Smooth muscle cell (in vitro differentiated cells): ENCODE data around the gene ECPAS. TPM values are rescaled to one million over a fixed set of nuclear protein-coding genes. Genes with fewer than 3 reads are reported as not detected.

Source experiments
- DNase-seq: peaks from one replicate; lab custom pipeline; 2025; ENCODE audit not compliant: unreplicated experiment; lab: John Stamatoyannopoulos, UW
- H2AFZ ChIP-seq: fragments of 200-600 bp; sonication (generic); 2 replicates; pipeline ENCODE4 v1.6.0; 2016; ENCODE audit warnings: antibody characterized with exemption, low read depth, mild to moderate bottlenecking
- H3F3A ChIP-seq: fragments of 200-600 bp; sonication (generic); 2 replicates; pipeline ENCODE4 v1.6.0; 2017; ENCODE audit warnings: antibody characterized with exemption, low read depth
- H3K27ac ChIP-seq: fragments of 200-600 bp; sonication (generic); 2 replicates; pipeline ENCODE4 v1.5.1; 2016; ENCODE audit warnings: low read depth, mild to moderate bottlenecking
- H3K27me3 ChIP-seq: fragments of 200-600 bp; sonication (generic); 2 replicates; pipeline ENCODE4 v1.6.1; 2016; ENCODE audit warnings: low read depth, mild to moderate bottlenecking
- H3K36me3 ChIP-seq: fragments of 200-600 bp; sonication (generic); 2 replicates; pipeline ENCODE4 v1.5.1; 2016; ENCODE audit warnings: low read depth
- H3K4me1 ChIP-seq: fragments of 200-600 bp; sonication (generic); 2 replicates; pipeline ENCODE4 v1.5.1; 2016; ENCODE audit warnings: low read depth
- H3K4me2 ChIP-seq: fragments of 200-600 bp; sonication (generic); 2 replicates; pipeline ENCODE4 v1.6.0; 2016; ENCODE audit warnings: mild to moderate bottlenecking
- H3K4me3 ChIP-seq: fragments of 200-600 bp; sonication (generic); 2 replicates; pipeline ENCODE4 v1.5.1; 2016; ENCODE audit warnings: mild to moderate bottlenecking
- H3K79me2 ChIP-seq: fragments of 200-600 bp; sonication (generic); 2 replicates; pipeline ENCODE4 v1.6.0; 2016; ENCODE audit warnings: low read depth, mild to moderate bottlenecking
- H3K9ac ChIP-seq: fragments of 200-600 bp; sonication (generic); 2 replicates; pipeline ENCODE4 v1.6.0; 2016; ENCODE audit warnings: low read depth
- H3K9me3 ChIP-seq: fragments of 200-600 bp; sonication (generic); replicated peaks from 2 replicates; pipeline ENCODE4 v1.5.1; 2016; ENCODE audit warnings: low read depth
- H4K20me1 ChIP-seq: fragments of 200-600 bp; sonication (generic); 2 replicates; pipeline ENCODE4 v1.6.0; 2016; ENCODE audit warnings: low read depth
- CTCF ChIP-seq: fragments of 200-600 bp; sonication (generic); IDR thresholded peaks from 2 replicates; pipeline ENCODE4 v1.5.1; 2017; ENCODE audit warnings: borderline replicate concordance, mild to moderate bottlenecking, antibody characterized with exemption; ENCODE audit not compliant: insufficient read depth, poor library complexity, severe bottlenecking
- WGBS: methylation state at CpG from one replicate; pipeline ENCODE4 v1.1.7; 2016; ENCODE audit warnings: low lambda C conversion rate; 5-methylcytosine and 5-hydroxymethylcytosine counted together
- polyA plus RNA-seq: library from polyadenylated mRNA; unstranded; fragments of >200 nt; fragmentation: Nextera tagmentation; extraction: Ambion mirVana; gene quantifications from 2 replicates; pipeline ENCODE4 v1.2.1, GENCODE V29; 2016
- total RNA-seq: library from RNA; depleted of rRNA; stranded (reverse); fragments of >200 nt; gene quantifications from 2 replicates; pipeline ENCODE4 v1.2.3, GENCODE V29; 2014

The ECPAS gene
- total and polyA plus RNA-seq, 2 experiments from 2014 or later: 24.1 to 53.7 TPM

DNA sequence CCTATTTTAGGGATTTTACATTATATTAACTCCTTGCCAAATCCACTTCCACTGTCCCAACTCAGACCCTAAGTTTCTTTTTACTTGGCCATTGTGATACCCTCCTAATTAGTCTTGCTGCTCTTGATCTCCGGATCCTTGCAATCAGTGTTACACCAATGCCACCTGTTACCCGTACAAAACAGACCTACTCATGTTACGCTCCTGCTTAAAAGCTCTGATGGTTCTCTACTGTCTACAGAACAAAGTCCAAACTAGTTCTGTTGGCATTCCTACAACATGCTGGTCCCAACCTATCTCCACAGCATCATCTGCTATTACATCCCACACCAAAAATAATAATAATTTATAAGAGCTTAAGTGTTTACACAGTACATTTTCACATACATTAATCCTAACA, 9.8 kb downstream of the ECPAS start:
- H3K4me3 ChIP-seq: no peak overlapping the region
- peaks cover 100% of the 10 kb centered on the region for H4K20me1 ChIP-seq
- H3K4me1 ChIP-seq: no peaks in the 10 kb centered on the region
- no peak overlapping the region for H3K4me2 ChIP-seq
- H3K27ac ChIP-seq: no peak overlapping the region
- H3F3A ChIP-seq: no peaks in the 10 kb centered on the region
- no peak overlapping the region for H3K9ac ChIP-seq
- no peak overlapping the region for H2AFZ ChIP-seq
- H3K9me3 ChIP-seq: no peaks in the 10 kb centered on the region
- no peaks in the 10 kb centered on the region for H3K36me3 ChIP-seq
- 94% methylated on average over 3 of the region's 3 CpGs for WGBS
- H3K27me3 ChIP-seq: no peaks in the 10 kb centered on the region
- H3K79me2 ChIP-seq: peaks cover 98% of the 10 kb centered on the region
- TF ChIP-seq CTCF: no peak
- no peak for DNase-seq

DNA sequence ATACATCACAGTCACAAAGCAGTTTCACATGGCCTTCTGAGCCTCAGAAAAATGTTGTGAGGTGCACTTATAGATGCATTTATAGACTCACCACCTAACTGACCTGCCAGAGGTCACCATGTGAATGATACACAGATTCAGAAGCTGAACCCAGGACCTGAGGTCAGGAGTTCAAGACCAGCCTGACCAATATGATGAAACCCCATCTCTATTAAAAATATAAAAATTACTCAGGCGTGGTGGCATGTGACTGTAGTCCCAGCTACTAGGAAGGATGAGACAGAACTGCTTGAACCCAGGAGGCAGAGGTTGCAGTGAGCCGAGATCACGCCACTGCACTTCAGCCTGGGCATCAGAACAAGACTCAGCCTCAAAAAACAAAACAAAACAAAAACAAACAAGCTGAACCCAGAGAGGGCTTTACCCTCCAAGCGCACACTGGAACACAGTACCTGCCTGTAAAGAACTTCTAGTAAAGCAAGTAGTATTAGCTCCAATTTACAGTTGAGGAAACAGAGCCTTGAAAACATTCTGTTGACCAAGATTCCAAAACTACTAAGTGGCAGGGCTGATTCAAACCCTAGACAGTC, 16.3 kb downstream of the ECPAS start:
- H3K9me3 ChIP-seq: no peaks in the 10 kb centered on the region
- H3K27me3 ChIP-seq: no peaks in the 10 kb centered on the region
- no peak for DNase-seq
- H2AFZ ChIP-seq: no peak overlapping the region
- no peaks in the 10 kb centered on the region for H3K36me3 ChIP-seq
- H3K79me2 ChIP-seq: peaks cover 98% of the 10 kb centered on the region
- H3K4me1 ChIP-seq: no peaks in the 10 kb centered on the region
- H3K9ac ChIP-seq: no peak overlapping the region
- no peak overlapping the region for H3K4me2 ChIP-seq
- no peak overlapping the region for H3K4me3 ChIP-seq
- no peaks in the 10 kb centered on the region for H3F3A ChIP-seq
- peaks cover 95% of the 10 kb centered on the region for H4K20me1 ChIP-seq
- no peak for TF ChIP-seq CTCF
- H3K27ac ChIP-seq: no peak overlapping the region
- WGBS: 99% methylated on average over 4 of the region's 4 CpGs

- TF ChIP-seq CTCF: no peak
These were observed 21.1 kb downstream of the ECPAS start for GRCh38 chr9:111463048-111463447.

DNA sequence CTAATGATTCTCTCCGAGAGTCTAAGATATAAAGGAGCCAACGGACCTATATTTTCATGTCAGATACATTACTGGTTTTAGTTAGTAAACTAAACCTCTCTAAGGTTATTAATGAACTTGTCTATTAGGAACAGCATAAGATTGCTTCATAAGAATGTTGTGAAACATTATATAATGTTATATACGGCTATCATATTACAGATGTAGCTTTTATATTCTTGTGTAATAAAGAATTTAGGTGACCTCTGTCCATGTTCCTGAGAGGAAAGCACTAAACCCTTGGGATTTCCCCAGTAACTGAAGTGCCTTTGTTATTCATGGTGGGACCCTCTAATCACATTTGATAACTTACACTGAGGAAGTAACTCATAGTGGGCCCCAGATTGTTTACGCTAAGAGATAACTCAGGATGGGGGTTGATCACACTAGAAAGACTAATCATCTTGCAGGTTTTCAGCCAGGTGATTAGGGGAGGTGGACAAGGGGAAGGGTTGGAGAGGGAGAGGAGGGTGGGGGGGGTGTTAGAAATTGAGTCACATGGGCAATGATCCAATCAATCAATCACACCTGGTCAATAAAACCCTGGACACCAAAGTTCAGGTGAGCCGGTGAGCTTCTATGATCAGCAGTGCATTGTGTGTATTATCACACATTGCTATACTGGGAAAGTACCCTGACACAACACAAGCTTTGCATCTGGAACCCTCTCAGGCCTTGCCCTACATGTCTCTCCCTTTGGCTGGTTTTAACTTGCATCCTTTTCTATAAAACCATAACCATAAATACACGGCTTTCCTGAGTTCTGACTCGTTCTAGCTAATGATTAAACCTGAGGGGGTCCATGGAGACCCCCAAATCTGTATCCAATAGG, 25.8 kb downstream of the ECPAS start:
- H3K4me3 ChIP-seq: no peak overlapping the region
- H3K4me2 ChIP-seq: no peak overlapping the region
- peaks cover 100% of the 10 kb centered on the region for H3K79me2 ChIP-seq
- no peaks in the 10 kb centered on the region for H3K36me3 ChIP-seq
- H3K4me1 ChIP-seq: no peaks in the 10 kb centered on the region
- H3K27me3 ChIP-seq: no peaks in the 10 kb centered on the region
- DNase-seq: no peak
- peaks cover 3% of the 10 kb centered on the region for H3K9me3 ChIP-seq
- WGBS: 66% methylated on average over 7 of the region's 7 CpGs
- peaks cover 87% of the 10 kb centered on the region for H4K20me1 ChIP-seq
- H3K27ac ChIP-seq: no peak overlapping the region
- H3K9ac ChIP-seq: no peak overlapping the region
- H2AFZ ChIP-seq: no peak overlapping the region
- TF ChIP-seq CTCF: no peak
- H3F3A ChIP-seq: no peaks in the 10 kb centered on the region

More at GRCh38 chr9:111463048-111463447, 21.1 kb downstream of the ECPAS start:
- WGBS: 96% methylated on average over 2 of the region's 2 CpGs
- peaks cover 84% of the 10 kb centered on the region for H4K20me1 ChIP-seq
- H3K27ac ChIP-seq: no peak overlapping the region
- H2AFZ ChIP-seq: no peak overlapping the region
- H3K4me1 ChIP-seq: no peaks in the 10 kb centered on the region
- no peak overlapping the region for H3K4me3 ChIP-seq
- H3K9ac ChIP-seq: no peak overlapping the region
- no peaks in the 10 kb centered on the region for H3K27me3 ChIP-seq
- H3K79me2 ChIP-seq: peaks cover 100% of the 10 kb centered on the region
- no peaks in the 10 kb centered on the region for H3K36me3 ChIP-seq
- H3K4me2 ChIP-seq: no peak overlapping the region
- H3K9me3 ChIP-seq: peaks cover 3% of the 10 kb centered on the region
- no peak for DNase-seq
- no peaks in the 10 kb centered on the region for H3F3A ChIP-seq
